ENCODE measurements around the gene LHPP.

DNA sequence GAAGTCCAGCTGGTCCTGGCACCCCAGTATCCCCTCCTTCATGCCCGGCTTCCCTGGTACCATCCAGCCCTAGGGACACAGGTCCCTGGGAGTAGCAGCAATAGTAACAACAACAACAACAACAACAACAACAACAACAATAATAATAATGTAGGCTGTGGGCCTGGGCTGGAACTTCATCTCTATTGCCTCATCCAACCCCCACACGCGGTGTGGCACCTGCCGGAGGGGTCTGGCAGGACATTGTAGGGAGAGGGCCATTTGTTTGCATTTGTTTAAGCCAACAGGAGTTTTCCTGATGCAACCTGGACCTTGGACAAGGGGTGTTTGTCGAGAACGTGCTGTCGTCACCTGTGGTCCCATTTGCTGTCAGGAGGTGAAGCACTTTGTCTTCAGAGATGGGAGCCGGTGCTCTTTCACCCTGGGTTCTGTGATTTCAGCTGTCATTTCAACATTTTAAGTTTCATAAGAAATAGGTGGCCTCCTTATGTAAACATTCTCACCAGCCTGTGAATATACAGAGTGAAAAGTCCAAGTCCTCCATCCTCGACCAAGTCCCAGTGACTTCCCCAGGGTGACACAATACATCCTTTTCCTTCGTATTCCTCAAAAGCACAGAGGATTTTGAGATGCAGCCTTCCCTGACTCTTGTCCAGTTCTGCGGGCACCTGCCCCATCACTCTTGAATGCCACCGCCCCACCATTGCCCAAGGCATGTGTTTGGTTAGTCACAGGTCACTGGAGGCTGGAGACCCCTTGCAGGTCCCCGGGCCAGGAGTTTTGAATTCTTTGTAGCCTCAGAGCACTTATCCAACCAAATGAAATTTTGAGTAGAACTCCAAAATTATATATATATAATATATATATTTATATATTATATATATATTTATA is 9.2 kb downstream of the LHPP start:
- TF ChIP-seq, protein P1, sequence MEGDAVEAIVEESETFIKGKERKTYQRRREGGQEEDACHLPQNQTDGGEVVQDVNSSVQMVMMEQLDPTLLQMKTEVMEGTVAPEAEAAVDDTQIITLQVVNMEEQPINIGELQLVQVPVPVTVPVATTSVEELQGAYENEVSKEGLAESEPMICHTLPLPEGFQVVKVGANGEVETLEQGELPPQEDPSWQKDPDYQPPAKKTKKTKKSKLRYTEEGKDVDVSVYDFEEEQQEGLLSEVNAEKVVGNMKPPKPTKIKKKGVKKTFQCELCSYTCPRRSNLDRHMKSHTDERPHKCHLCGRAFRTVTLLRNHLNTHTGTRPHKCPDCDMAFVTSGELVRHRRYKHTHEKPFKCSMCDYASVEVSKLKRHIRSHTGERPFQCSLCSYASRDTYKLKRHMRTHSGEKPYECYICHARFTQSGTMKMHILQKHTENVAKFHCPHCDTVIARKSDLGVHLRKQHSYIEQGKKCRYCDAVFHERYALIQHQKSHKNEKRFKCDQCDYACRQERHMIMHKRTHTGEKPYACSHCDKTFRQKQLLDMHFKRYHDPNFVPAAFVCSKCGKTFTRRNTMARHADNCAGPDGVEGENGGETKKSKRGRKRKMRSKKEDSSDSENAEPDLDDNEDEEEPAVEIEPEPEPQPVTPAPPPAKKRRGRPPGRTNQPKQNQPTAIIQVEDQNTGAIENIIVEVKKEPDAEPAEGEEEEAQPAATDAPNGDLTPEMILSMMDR (IDR thresholded peaks at IDR 0.05) = no peak
- no peak for TF ChIP-seq POLR2AphosphoS5 (IDR thresholded peaks at IDR 0.05)
